Measurements from ENCODE around the gene PTPN1. TPM values are rescaled to one million over a fixed set of nuclear protein-coding genes. Genes with fewer than 3 reads are reported as not detected.

Gene PTPN1
- total RNA-seq, 1 experiment from 2014 or later, result 65.2 TPM

DNA sequence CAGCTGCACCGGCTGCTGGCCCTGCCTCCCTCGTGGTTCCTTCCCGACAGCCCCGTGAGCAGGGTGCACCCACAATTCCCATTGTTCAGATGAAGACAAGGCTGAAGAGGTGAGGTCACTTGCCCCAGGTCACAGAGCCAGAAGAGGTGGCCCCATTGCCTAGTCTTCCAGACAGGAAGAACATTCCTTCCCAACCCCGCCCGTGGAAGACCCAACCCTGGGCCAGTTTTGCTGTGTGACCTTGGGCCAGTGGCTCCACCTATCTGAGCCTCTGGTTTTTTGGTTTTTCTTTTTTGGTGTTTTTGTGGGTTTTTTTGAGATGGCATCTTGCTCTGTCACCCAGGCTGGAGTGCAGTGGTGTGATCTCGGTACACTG is 119.5 kb downstream of the PTPN1 start:
- Mint-ChIP-seq H3K9me3 (ENCODE audit: unreplicated experiment) (no peaks in the 10 kb centered on the region), H3K36me3 (ENCODE audit: insufficient read depth, unreplicated experiment) (no peaks in the 10 kb centered on the region), H3K4me1 (ENCODE audit: low read depth, unreplicated experiment) (peaks cover 12% of the 10 kb centered on the region), H3K27me3 (ENCODE audit: insufficient read depth, unreplicated experiment) (no peaks in the 10 kb centered on the region), H3K4me3 (ENCODE audit: unreplicated experiment) (no peak overlapping the region), H3K27ac (ENCODE audit: unreplicated experiment) (no peak overlapping the region)
- CTCF ChIA-PET, result interaction anchor here (1.6 to 2.5 kb wide), 4 partner anchors 34 to 161 kb away, joined by 4 to 22 read pairs (median 6); no protein-coding TSS in a partner anchor
- TF ChIP-seq, protein P1, sequence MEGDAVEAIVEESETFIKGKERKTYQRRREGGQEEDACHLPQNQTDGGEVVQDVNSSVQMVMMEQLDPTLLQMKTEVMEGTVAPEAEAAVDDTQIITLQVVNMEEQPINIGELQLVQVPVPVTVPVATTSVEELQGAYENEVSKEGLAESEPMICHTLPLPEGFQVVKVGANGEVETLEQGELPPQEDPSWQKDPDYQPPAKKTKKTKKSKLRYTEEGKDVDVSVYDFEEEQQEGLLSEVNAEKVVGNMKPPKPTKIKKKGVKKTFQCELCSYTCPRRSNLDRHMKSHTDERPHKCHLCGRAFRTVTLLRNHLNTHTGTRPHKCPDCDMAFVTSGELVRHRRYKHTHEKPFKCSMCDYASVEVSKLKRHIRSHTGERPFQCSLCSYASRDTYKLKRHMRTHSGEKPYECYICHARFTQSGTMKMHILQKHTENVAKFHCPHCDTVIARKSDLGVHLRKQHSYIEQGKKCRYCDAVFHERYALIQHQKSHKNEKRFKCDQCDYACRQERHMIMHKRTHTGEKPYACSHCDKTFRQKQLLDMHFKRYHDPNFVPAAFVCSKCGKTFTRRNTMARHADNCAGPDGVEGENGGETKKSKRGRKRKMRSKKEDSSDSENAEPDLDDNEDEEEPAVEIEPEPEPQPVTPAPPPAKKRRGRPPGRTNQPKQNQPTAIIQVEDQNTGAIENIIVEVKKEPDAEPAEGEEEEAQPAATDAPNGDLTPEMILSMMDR (IDR thresholded peaks at IDR 0.05; ENCODE audit: insufficient read depth in 1 of 2, low read depth in 1 of 2, low read length in 1 of 2, severe bottlenecking in 1 of 2, unreplicated experiment in 1 of 2), result no peak
- Histone ChIP-seq H3K27me3 (replicated peaks; ENCODE audit: control insufficient read depth, insufficient read depth, low read length) (no peaks in the 10 kb centered on the region), H3K36me3 (ENCODE audit: control insufficient read depth, insufficient read depth, low read length) (no peaks in the 10 kb centered on the region), H3K4me3 (ENCODE audit: low read depth, low read length) (no peak overlapping the region), H3K9me3 (no peaks in the 10 kb centered on the region), H3K4me1 (peaks cover 41% of the 10 kb centered on the region)
- BruUV-seq (replicated peaks), result no TSS peak
- no peak for DNase-seq
- intact Hi-C loops (cut with micrococcal nuclease; ENCODE audit: unreplicated experiment), result loop anchor here (2.0 kb wide), 1 partner anchor 83 kb away; no protein-coding TSS in a partner anchor
- POLR2A ChIA-PET, result no interaction called here

DNA sequence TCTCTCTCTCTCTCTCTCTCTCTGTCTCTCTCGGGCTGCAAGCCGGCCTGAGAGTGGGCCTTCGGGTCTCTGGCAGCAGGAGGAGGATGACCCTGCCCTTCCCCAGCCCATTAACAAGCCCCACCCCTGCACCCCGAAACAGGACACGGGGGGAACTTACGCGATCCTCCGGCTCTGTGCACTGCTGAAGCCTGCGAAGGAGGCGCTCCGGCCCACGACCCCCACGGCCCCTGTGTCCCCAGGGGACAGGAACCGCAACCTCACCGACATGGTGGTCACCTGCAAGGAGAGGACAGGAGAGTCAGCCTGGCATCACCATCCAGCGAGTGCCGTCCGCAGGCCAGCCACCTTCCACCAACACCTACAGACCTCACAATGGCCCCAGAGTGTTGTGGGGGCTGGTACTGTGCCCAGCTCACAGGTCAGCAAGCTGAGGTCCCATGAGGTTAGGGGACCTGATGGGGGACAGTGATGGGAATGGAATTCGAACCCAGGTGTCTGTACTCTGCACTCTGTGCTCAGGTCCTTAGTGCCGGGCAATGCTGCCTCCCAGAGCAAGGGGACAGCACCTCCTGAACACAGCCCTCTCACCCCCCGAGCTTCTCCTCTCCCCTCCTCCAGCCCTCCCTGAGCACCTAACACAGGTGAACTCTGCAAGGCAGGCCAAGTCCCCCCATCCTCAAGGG is 120.5 kb downstream of the PTPN1 start:
- Mint-ChIP-seq H3K9me3 (ENCODE audit: unreplicated experiment) (no peaks in the 10 kb centered on the region), H3K27ac (ENCODE audit: unreplicated experiment) (no peak overlapping the region), H3K4me1 (ENCODE audit: low read depth, unreplicated experiment) (peaks cover 12% of the 10 kb centered on the region), H3K4me3 (ENCODE audit: unreplicated experiment) (no peak overlapping the region), H3K27me3 (ENCODE audit: insufficient read depth, unreplicated experiment) (no peaks in the 10 kb centered on the region), H3K36me3 (ENCODE audit: insufficient read depth, unreplicated experiment) (no peaks in the 10 kb centered on the region)
- BruUV-seq (replicated peaks), result no TSS peak
- Histone ChIP-seq H3K4me3 (ENCODE audit: low read depth, low read length) (no peak overlapping the region), H3K27me3 (replicated peaks; ENCODE audit: control insufficient read depth, insufficient read depth, low read length) (no peaks in the 10 kb centered on the region), H3K9me3 (no peaks in the 10 kb centered on the region), H3K4me1 (peaks cover 36% of the 10 kb centered on the region), H3K36me3 (ENCODE audit: control insufficient read depth, insufficient read depth, low read length) (no peaks in the 10 kb centered on the region)
- DNase-seq, result no peak
- TF ChIP-seq, protein P1 (IDR thresholded peaks at IDR 0.05; ENCODE audit: insufficient read depth in 1 of 2, low read depth in 1 of 2, low read length in 1 of 2, severe bottlenecking in 1 of 2, unreplicated experiment in 1 of 2), result no peak
- ChIA-PET CTCF (interaction anchor here (1.4 kb wide), 1 partner anchor 108 kb away, joined by 3 read pairs; no protein-coding TSS in a partner anchor), POLR2A (no interaction called here)
- intact Hi-C loops (cut with micrococcal nuclease; ENCODE audit: unreplicated experiment), result no loop called here

DNA sequence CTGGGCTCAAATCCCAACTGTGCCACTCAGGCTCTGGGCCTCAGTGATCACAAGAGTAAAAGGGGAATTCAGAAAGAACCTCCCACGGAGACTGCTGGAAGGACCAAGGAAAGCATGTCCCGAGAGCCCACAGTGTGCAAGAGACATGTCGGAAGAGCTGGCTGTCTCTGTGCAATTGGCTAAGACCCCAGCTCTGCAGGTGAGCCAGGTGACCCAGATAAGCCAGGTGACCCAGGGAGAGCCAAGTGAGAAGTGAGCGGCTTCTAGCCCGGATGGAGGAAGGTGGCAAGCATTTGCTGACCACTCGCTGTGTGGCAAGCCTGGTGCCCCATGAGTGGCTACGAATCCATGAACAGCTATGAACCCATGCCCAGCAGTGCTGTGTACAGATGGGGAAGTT is 122.1 kb downstream of the PTPN1 start:
- ChIA-PET POLR2A (no interaction called here), CTCF (interaction anchor here (0.6 to 2.0 kb wide), 3 partner anchors 107 to 451 kb away, joined by 3 to 10 read pairs (median 4); partner anchors contain the start of gene BCAS4)
- Histone ChIP-seq H3K4me1 (peaks cover 43% of the 10 kb centered on the region), H3K27me3 (replicated peaks; ENCODE audit: control insufficient read depth, insufficient read depth, low read length) (no peaks in the 10 kb centered on the region), H3K9me3 (no peaks in the 10 kb centered on the region), H3K36me3 (ENCODE audit: control insufficient read depth, insufficient read depth, low read length) (no peaks in the 10 kb centered on the region), H3K4me3 (ENCODE audit: low read depth, low read length) (no peak overlapping the region)
- H3K4me1 Mint-ChIP-seq (ENCODE audit: low read depth, unreplicated experiment), result peaks cover 26% of the 10 kb centered on the region
- no peak overlapping the region for H3K4me3 Mint-ChIP-seq (ENCODE audit: unreplicated experiment)
- DNase-seq, result no peak
- H3K9me3 Mint-ChIP-seq (ENCODE audit: unreplicated experiment), result no peaks in the 10 kb centered on the region
- no peak overlapping the region for H3K27ac Mint-ChIP-seq (ENCODE audit: unreplicated experiment)
- intact Hi-C loops (cut with micrococcal nuclease; ENCODE audit: unreplicated experiment), result no loop called here
- no peaks in the 10 kb centered on the region for H3K36me3 Mint-ChIP-seq (ENCODE audit: insufficient read depth, unreplicated experiment)
- TF ChIP-seq, protein P1 (IDR thresholded peaks at IDR 0.05; ENCODE audit: insufficient read depth in 1 of 2, low read depth in 1 of 2, low read length in 1 of 2, severe bottlenecking in 1 of 2, unreplicated experiment in 1 of 2), result no peak
- no peaks in the 10 kb centered on the region for H3K27me3 Mint-ChIP-seq (ENCODE audit: insufficient read depth, unreplicated experiment)
- BruUV-seq (replicated peaks), result no TSS peak

All from Caco-2 (cell line).